HG02840 (cell line): Measurements from ENCODE around the gene RNF146.
A peak's percentile ranks its signal among the peaks of the same experiment; 100 is the strongest.
"Not testable (repeated sequence)": the region's sequence is repeated elsewhere in the genome, so short reads cannot be mapped to it uniquely, and the experiment has no call there.

Experiments used
- ATAC-seq: cut with Tn5 transposase; IDR thresholded peaks from one replicate; pipeline ENCODE4 v1.9.1; 2021; ENCODE audit warnings: mild to moderate bottlenecking, moderate library complexity, moderate number of reproducible peaks; ENCODE audit not compliant: unreplicated experiment, low FRiP score

RNF146 gene

GRCh38 chr6:127279815-127280214 is 13.2 kb downstream of the RNF146 start:
- no peak for ATAC-seq

GRCh38 chr6:127282184-127282583 is 15.5 kb downstream of the RNF146 start:
- ATAC-seq, result no peak

GRCh38 chr6:127288705-127289104 is 22.0 kb downstream of the RNF146 start:
- no peak for ATAC-seq

GRCh38 chr6:127289934-127290333 is 23.3 kb downstream of the RNF146 start:
- ATAC-seq, result no peak

GRCh38 chr6:127290391-127291265 is 24.0 kb downstream of the RNF146 start:
- no peak for ATAC-seq

GRCh38 chr6:127291495-127291894 is 24.8 kb downstream of the RNF146 start:
- ATAC-seq, result peak; percentile 88

GRCh38 chr6:127297502-127298070 is 30.9 kb downstream of the RNF146 start:
- no peak for ATAC-seq

GRCh38 chr6:127298475-127298874 is 31.8 kb downstream of the RNF146 start:
- no peak for ATAC-seq

- no peak for ATAC-seq
Observed at GRCh38 chr6:127299522-127300240, 33.0 kb downstream of the RNF146 start.

- ATAC-seq, result no peak
Observed at GRCh38 chr6:127300411-127300810, 33.7 kb downstream of the RNF146 start.

- ATAC-seq, result no peak
Observed at GRCh38 chr6:127301199-127301700, 34.6 kb downstream of the RNF146 start.

- ATAC-seq, result no peak
Observed at GRCh38 chr6:127302728-127303660, 36.3 kb downstream of the RNF146 start.

- no peak for ATAC-seq
Observed at GRCh38 chr6:127303917-127304316, 37.3 kb downstream of the RNF146 start.

GRCh38 chr6:127305741-127306140 is 39.1 kb downstream of the RNF146 start:
- no peak for ATAC-seq

- ATAC-seq, result no peak
Observed at GRCh38 chr6:127317388-127318128, 50.9 kb downstream of the RNF146 start.

GRCh38 chr6:127319686-127320085 is 53.0 kb downstream of the RNF146 start:
- ATAC-seq, result no peak

GRCh38 chr6:127328043-127328609 is 61.5 kb downstream of the RNF146 start:
- no peak for ATAC-seq

- ATAC-seq, result not testable (repeated sequence)
Observed at GRCh38 chr6:127331256-127331655, 64.6 kb downstream of the RNF146 start.

- ATAC-seq, result no peak
Observed at GRCh38 chr6:127332383-127332961, 65.8 kb downstream of the RNF146 start.
